ENCODE data around the gene LRRC28.

DNA sequence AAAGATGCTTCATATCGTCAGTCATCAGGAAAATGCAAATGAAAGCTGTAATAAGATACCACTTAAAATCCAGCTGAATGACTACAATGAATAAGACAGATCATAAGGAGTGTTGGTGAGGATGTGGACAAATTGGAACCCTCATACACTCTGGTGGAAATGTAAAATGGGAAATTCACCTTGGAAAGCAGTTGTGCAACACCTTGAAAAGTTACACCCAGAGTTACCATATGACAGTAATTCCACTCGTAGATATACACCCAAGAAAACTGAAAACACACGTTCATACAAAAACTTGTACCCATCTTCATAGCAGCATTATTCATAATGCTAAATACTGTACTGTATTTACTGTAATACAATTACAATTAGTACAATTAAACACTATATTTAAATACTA lies 4.2 kb upstream of the LRRC28 start:
- TF ChIP-seq POLR2A (IDR thresholded peaks at IDR 0.05; ENCODE audit: low read depth, low read length), result no peak
- no peak for TF ChIP-seq TAF1 (IDR thresholded peaks at IDR 0.05; ENCODE audit: borderline replicate concordance, low read depth, low read length)
- no peak for TF ChIP-seq POLR2AphosphoS5 (IDR thresholded peaks at IDR 0.05; ENCODE audit: low read depth, low read length)
